GM12865 (cell line): Measurements from ENCODE around the gene JMJD1C.

Source experiments
- DNase-seq: peaks from one replicate; pipeline ENCODE4 v3.0.0; 2010; ENCODE audit warnings: low read depth
- H3K4me3 ChIP-seq: 2 replicates; pipeline ENCODE4 v1.5.1; 2011; ENCODE audit warnings: mild to moderate bottlenecking, low read depth, low read length, control low read depth
- CTCF ChIP-seq: IDR thresholded peaks from 2 replicates; pipeline ENCODE4 v1.5.1; 2011; ENCODE audit warnings: low read length, control low read depth, low read depth, inconsistent platforms; ENCODE audit not compliant: insufficient read depth; ENCODE audit errors: missing control alignments

JMJD1C gene

DNA sequence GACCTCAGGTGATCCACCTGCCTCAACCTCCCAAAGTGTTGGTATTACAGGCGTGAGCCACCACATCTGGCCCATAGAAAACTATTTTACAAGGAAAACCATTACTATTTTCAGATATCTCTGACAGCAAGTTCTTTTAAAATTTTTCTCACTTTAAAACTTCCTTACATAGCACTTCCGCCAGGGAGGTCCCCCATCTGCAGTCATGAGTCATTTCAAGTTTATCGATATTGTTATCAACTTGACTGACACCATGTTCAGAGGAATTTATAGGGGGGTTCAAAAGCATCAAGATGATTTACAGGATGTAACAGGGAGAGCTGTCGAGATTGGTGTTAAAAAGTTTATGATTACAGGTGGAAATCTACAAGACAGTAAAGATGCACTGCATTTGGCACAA lies 243.8 kb downstream of the JMJD1C start:
- H3K4me3 ChIP-seq, result no peak overlapping the region
- no peak for TF ChIP-seq CTCF
- peak; percentile 66 for DNase-seq

DNA sequence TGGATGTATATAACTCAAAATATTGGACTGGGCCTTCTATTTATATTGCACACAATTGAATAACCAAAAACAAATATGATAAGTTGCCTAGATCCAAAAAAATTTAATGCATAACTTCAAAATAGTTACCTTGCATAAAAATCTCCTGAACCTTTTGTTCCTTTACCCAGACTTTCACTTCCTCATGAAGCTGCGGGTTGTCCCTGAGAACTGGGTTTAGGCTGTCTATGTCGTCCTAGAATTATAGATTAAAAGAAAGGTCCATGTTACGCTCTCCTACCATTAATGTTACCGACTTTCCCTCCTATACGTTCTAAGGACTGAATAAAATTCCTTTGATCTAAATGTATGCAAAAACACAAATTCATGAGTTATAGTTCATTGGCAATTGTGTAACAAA lies 246.0 kb downstream of the JMJD1C start:
- DNase-seq, result no peak
- no peak overlapping the region for H3K4me3 ChIP-seq
- TF ChIP-seq CTCF, result no peak

- DNase-seq, result peak; percentile 65
- TF ChIP-seq CTCF, result peak; percentile 46
- H3K4me3 ChIP-seq, result no peak overlapping the region
These were observed 248.6 kb downstream of the JMJD1C start for GRCh38 chr10:63217120-63217605.

- H3K4me3 ChIP-seq, result no peak overlapping the region
- TF ChIP-seq CTCF, result no peak
- no peak for DNase-seq
These were observed 251.2 kb downstream of the JMJD1C start for GRCh38 chr10:63214571-63214970.

DNA sequence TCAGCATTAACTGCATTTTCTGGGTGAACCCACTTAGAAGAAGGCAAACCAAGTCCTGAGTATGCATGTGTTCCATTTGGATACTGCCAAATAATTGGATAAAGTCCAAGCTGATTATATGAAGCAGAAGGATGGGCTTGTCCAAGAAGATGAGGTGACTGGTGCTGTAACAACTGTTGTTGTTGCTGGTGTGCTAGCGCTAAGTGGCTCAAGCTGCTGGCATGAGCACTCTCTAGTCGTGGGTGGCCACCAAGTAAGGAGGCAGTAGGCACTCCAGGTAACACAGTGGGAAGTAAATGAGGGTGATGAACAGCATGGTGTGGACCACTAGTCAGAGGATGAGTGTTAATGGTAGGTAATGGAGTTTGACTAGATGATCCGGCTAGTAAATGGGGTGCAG lies 252.3 kb downstream of the JMJD1C start:
- no peak overlapping the region for H3K4me3 ChIP-seq
- DNase-seq, result no peak
- no peak for TF ChIP-seq CTCF

GRCh38 chr10:63210611-63211196 lies 255.1 kb downstream of the JMJD1C start:
- no peak for TF ChIP-seq CTCF
- DNase-seq, result peak; percentile 55
- H3K4me3 ChIP-seq, result no peak overlapping the region

DNA sequence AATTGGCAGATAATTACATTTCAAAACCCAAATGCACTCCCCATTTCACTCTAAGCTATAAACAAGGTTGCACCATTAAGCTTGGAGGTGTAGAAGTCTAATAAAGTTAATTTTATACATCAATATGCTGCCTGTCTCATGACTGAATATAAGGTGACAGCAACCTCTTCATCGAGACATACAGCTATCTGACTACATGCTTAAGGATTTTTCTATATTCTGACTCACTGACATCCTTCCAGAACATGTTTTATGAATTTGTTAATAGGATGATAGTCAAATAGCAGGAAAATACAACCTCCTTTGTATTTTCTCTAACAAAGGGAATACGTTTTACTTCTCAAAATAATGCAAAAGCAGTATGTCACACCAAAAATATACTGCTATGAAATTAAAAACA lies 256.1 kb downstream of the JMJD1C start:
- DNase-seq, result no peak
- no peak overlapping the region for H3K4me3 ChIP-seq
- no peak for TF ChIP-seq CTCF
